Endothelial cell of umbilical vein (primary cell): ENCODE results near the gene ACVR2A. TPM values are rescaled to one million over a fixed set of nuclear protein-coding genes. Genes with fewer than 3 reads are reported as not detected.

ENCODE experiments used
- BruUV-seq: library from RNA; stranded (reverse); fragments of 400-500 nt; replicated peaks from 2 replicates; lab custom pipeline; 2021; lab: Mats Ljungman, UMichigan
- CTCF ChIA-PET: fragments of 300-600, 350-600 bp; sonication (Branson Sonifier 250); formaldehyde crosslinking; loops from one replicate; lab custom pipeline; 2021; ENCODE audit warnings: antibody characterized with exemption, inconsistent platforms; lab: Charles Lee
- POLR2A ChIA-PET: fragments of 300-600, 350-600 bp; sonication (Branson Sonifier 250); formaldehyde crosslinking; loops from one replicate; lab custom pipeline; 2021; ENCODE audit warnings: antibody characterized with exemption, inconsistent platforms; lab: Charles Lee
- DNase-seq: peaks from one replicate; pipeline ENCODE4 v3.0.0-alpha.2; 2011; ENCODE audit warnings: low read depth, low spot score
- FAIRE-seq: peaks from 2 replicates; lab custom pipeline; 2011; peaks lifted over from hg19 to GRCh38; lab: Jason Lieb, UNC
- H2AFZ ChIP-seq: 2 replicates; pipeline ENCODE4 v1.6.0; 2012; ENCODE audit warnings: low read depth, low read length, control low read depth, inconsistent platforms
- H3K27ac ChIP-seq: 2 replicates; pipeline ENCODE4 v1.5.1; 2011; ENCODE audit warnings: low read depth, mild to moderate bottlenecking, control low read depth, low read length, moderate library complexity; ENCODE audit not compliant: insufficient read depth
- H3K27me3 ChIP-seq, 2 experiments: 2 replicates each; pipeline versions ENCODE4 v1.6.0 to v1.6.1; 2011; ENCODE audit warnings: low read length in 2 of 2, mixed read lengths in 1 of 2; ENCODE audit not compliant: control insufficient read depth in 2 of 2, insufficient read depth in 2 of 2
- H3K36me3 ChIP-seq, 2 experiments: 2 replicates in 1 of 2; 3 replicates in 1 of 2; pipeline ENCODE4 v1.5.1; 2011; ENCODE audit warnings: low read length in 2 of 2, mild to moderate bottlenecking in 1 of 2, moderate library complexity in 1 of 2; ENCODE audit not compliant: control insufficient read depth in 2 of 2, insufficient read depth in 2 of 2; ENCODE audit errors: extremely low read depth in 1 of 2
- H3K4me1 ChIP-seq: 3 replicates; pipeline ENCODE4 v1.5.1; 2011; ENCODE audit warnings: mild to moderate bottlenecking, low read length; ENCODE audit not compliant: control insufficient read depth, insufficient read depth; ENCODE audit errors: extremely low read depth
- H3K4me2 ChIP-seq: 2 replicates; pipeline ENCODE4 v1.6.1; 2011; ENCODE audit warnings: low read length, control low read depth, mixed read lengths; ENCODE audit not compliant: insufficient read depth
- H3K4me3 ChIP-seq, 3 experiments: fragments of 200-600 bp in 1 of 3; sonication (generic), shearing (Covaris generic) in 1 of 3; replicated peaks in 1 of 3; 2 replicates each; pipeline ENCODE4 v1.5.1; 2011 to 2016; ENCODE audit warnings: control low read depth in 3 of 3, low read length in 3 of 3, mild to moderate bottlenecking in 2 of 3, inconsistent platforms in 1 of 3, low read depth in 1 of 3, moderate library complexity in 1 of 3; ENCODE audit not compliant: insufficient read depth in 1 of 3
- H3K79me2 ChIP-seq: 2 replicates; pipeline ENCODE4 v1.6.0; 2012; ENCODE audit warnings: low read length, inconsistent platforms; ENCODE audit not compliant: control insufficient read depth, insufficient read depth
- H3K9ac ChIP-seq: replicated peaks from 2 replicates; pipeline ENCODE3; 2011; ENCODE audit warnings: low read length, control low read depth; ENCODE audit not compliant: insufficient read depth; ENCODE audit errors: extremely low read depth
- H3K9me1 ChIP-seq: replicated peaks from 3 replicates; pipeline ENCODE4 v1.6.0; 2011; ENCODE audit warnings: mild to moderate bottlenecking, low read length; ENCODE audit not compliant: control insufficient read depth, insufficient read depth; ENCODE audit errors: extremely low read depth
- H3K9me3 ChIP-seq: replicated peaks from 2 replicates; pipeline ENCODE4 v1.5.1; 2012; ENCODE audit warnings: low read length, inconsistent platforms; ENCODE audit not compliant: control insufficient read depth, insufficient read depth
- H4K20me1 ChIP-seq: replicated peaks from 2 replicates; pipeline ENCODE3; 2011; ENCODE audit warnings: mild to moderate bottlenecking, low read length; ENCODE audit not compliant: control insufficient read depth, insufficient read depth; ENCODE audit errors: extremely low read depth
- CTCF ChIP-seq, 2 donors: IDR thresholded peaks; 1 replicate in 1 of 2; 2 replicates in 1 of 2; pipeline ENCODE4 v1.5.1; 2011; ENCODE audit warnings: low read length in 2 of 2, mild to moderate bottlenecking in 2 of 2, moderate library complexity in 2 of 2, control low read depth in 1 of 2, inconsistent platforms in 1 of 2, low read depth in 1 of 2; ENCODE audit not compliant: insufficient read depth in 1 of 2; ENCODE audit errors: extremely low read depth in 1 of 2
- GATA2 ChIP-seq: IDR thresholded peaks from 2 replicates; pipeline ENCODE4 v1.7.0; 2011; ENCODE audit warnings: low read depth, mild to moderate bottlenecking, moderate library complexity, mixed read lengths, low read length; ENCODE audit not compliant: insufficient read length, insufficient read depth
- JUN ChIP-seq: IDR thresholded peaks from 2 replicates; pipeline ENCODE4 v1.6.1; 2011; ENCODE audit warnings: borderline replicate concordance, low read depth; ENCODE audit not compliant: insufficient read length, insufficient read depth
- MAX ChIP-seq: IDR thresholded peaks from 2 replicates; pipeline ENCODE4 v1.6.1; 2011; ENCODE audit not compliant: insufficient read depth, insufficient read length
- MYC ChIP-seq: IDR thresholded peaks from one replicate; pipeline ENCODE4 v1.6.1; 2011; ENCODE audit warnings: mild to moderate bottlenecking, low read depth, low read length
- POLR2A ChIP-seq: IDR thresholded peaks from 2 replicates; pipeline ENCODE4 v1.6.1; 2012; ENCODE audit warnings: low read depth, mild to moderate bottlenecking, control low read depth, low read length
- POLR2AphosphoS5 ChIP-seq: IDR thresholded peaks from 2 replicates; pipeline ENCODE4 v1.6.1; 2012; ENCODE audit warnings: low read depth, mild to moderate bottlenecking, control low read depth, low read length, moderate library complexity; ENCODE audit not compliant: insufficient read depth
- dilution Hi-C: fragments of 300-500 bp; cut with MboI; formaldehyde crosslinking; loops from one replicate; pipeline ENCODE4 v1.15.0; 2019; ENCODE audit warnings: low sequenced_read_pairs; ENCODE audit not compliant: extremely low pct_ligation_motif_present
- intact Hi-C: fragments of 100-400 bp; cut with micrococcal nuclease; formaldehyde crosslinking; loops from one replicate; pipeline ENCODE4 v1.10.0; 2022
- polyA plus RNA-seq, 4 experiments: library from polyadenylated mRNA; depleted of rRNA in 3 of 4; stranded (reverse) in 3 of 4; unstranded in 1 of 4; fragments of >200 nt; gene quantifications; 2 replicates each; pipeline versions ENCODE4 v1.2.1 to v1.2.3, GENCODE V29; 2011 to 2012; ENCODE audit warnings: missing spikeins in 1 of 4
- total RNA-seq: library from RNA; stranded (reverse); gene quantifications from 2 replicates; pipeline ENCODE4 v1.2.3, GENCODE V29; 2021

Gene ACVR2A
- total and polyA plus RNA-seq, 2 donors (not counting 3 experiments of a cell fraction or from before 2014, with no cell fraction given), result 1.7 to 7.9 TPM

- Histone ChIP-seq H3K9me3 (no peaks in the 10 kb centered on the region), H3K9ac (peak overlapping the region; percentile 87), H4K20me1 (no peaks in the 10 kb centered on the region), H3K27me3 (peaks cover 0 to 2% of the 10 kb centered on the region in 2 experiments), H2AFZ (peak overlapping the region; percentile 97), H3K36me3 (no peaks in the 10 kb centered on the region), H3K9me1 (no peaks in the 10 kb centered on the region), H3K4me2 (peak overlapping the region; percentile 99), H3K4me3 (peak overlapping the region; percentile 60 to 95 (median 85)), H3K4me1 (peaks cover 20% of the 10 kb centered on the region), H3K27ac (peak overlapping the region; percentile 70), H3K79me2 (peaks cover 19% of the 10 kb centered on the region)
- intact Hi-C loops (loop anchor here (1.0 to 10.0 kb wide), 5 partner anchors 177 to 1112 kb away; partner anchors contain the start of genes EPC2, MBD5 and ORC4), dilution Hi-C loops (no loop called here)
- ChIA-PET POLR2A (interaction anchor here (0.6 to 1.3 kb wide), 2 partner anchors 54 to 1168 kb away, joined by 3 to 8 read pairs; no protein-coding TSS in a partner anchor), CTCF (interaction anchor here (1.1 to 3.2 kb wide), 9 partner anchors 13 to 1110 kb away, joined by 3 to 28 read pairs (median 4); no protein-coding TSS in a partner anchor)
- TSS peak; percentile 84 for BruUV-seq
- TF ChIP-seq JUN (no peak), GATA2 (no peak), POLR2A (no peak), CTCF (IDR thresholded peaks at IDR 0.05; ENCODE audit: extremely low read depth in 1 of 2, insufficient read depth in 1 of 2, low read depth in 1 of 2, low read length in 2 of 2) (peak in 1 of 2 donors; percentile 23), MAX (no peak), MYC (no peak), POLR2AphosphoS5 (peak; percentile 8)
- FAIRE-seq (peak; percentile 62), DNase-seq (peak; percentile 85)
These were observed 749 bp upstream of the ACVR2A start for GRCh38 chr2:147843864-147844696.
